Activated naive CD4-positive, alpha-beta T cell treated with anti-CD3 and anti-CD28 coated beads, Interleukin-2, amount 10 ng/mL, durations not matched to agents 7 days and 5 days (primary cell): ENCODE data around the gene ADAMTS19.
A peak's percentile ranks its signal among the peaks of the same experiment; 100 is the strongest.

ENCODE experiments used
- CTCF ChIA-PET: fragments of 350-600 bp; sonication (Branson Sonifier 250); formaldehyde crosslinking; loops from one replicate; lab custom pipeline; 2021; ENCODE audit warnings: antibody characterized with exemption; lab: Charles Lee
- DNase-seq: peaks from one replicate; pipeline ENCODE4 v3.0.0-alpha.2; 2020
- H3K27ac Mint-ChIP-seq: one replicate; pipeline ENCODE4 v1.8.0; 2021; ENCODE audit warnings: mild to moderate bottlenecking, moderate library complexity, mixed read lengths
- H3K27me3 Mint-ChIP-seq: one replicate; pipeline ENCODE4 v1.8.0; 2021; ENCODE audit warnings: mild to moderate bottlenecking, mixed read lengths
- H3K36me3 Mint-ChIP-seq: one replicate; pipeline ENCODE4 v1.8.0; 2021; ENCODE audit warnings: mixed read lengths
- H3K4me1 Mint-ChIP-seq: one replicate; pipeline ENCODE4 v1.8.0; 2021; ENCODE audit warnings: mixed read lengths
- H3K4me3 Mint-ChIP-seq: one replicate; pipeline ENCODE4 v1.8.0; 2021; ENCODE audit warnings: mild to moderate bottlenecking, moderate library complexity, mixed read lengths
- H3K9me3 Mint-ChIP-seq: one replicate; pipeline ENCODE4 v1.8.0; 2021; ENCODE audit warnings: mixed read lengths

ADAMTS19 gene

GRCh38 chr5:129447968-129448367 lies 12.1 kb upstream of the ADAMTS19 start:
- Mint-ChIP-seq H3K9me3 (no peaks in the 10 kb centered on the region), H3K27ac (no peak overlapping the region)

GRCh38 chr5:129448654-129449053 lies 11.4 kb upstream of the ADAMTS19 start:
- CTCF ChIA-PET: no interaction called here
- Mint-ChIP-seq H3K27ac (no peak overlapping the region), H3K4me1 (no peaks in the 10 kb centered on the region), H3K27me3 (no peaks in the 10 kb centered on the region), H3K9me3 (no peaks in the 10 kb centered on the region), H3K4me3 (no peak overlapping the region), H3K36me3 (no peaks in the 10 kb centered on the region)
- DNase-seq: no peak

More at GRCh38 chr5:129447968-129448367, 12.1 kb upstream of the ADAMTS19 start:
- DNase-seq: no peak
- Mint-ChIP-seq H3K27me3 (no peaks in the 10 kb centered on the region), H3K36me3 (no peaks in the 10 kb centered on the region), H3K4me3 (no peak overlapping the region), H3K4me1 (no peaks in the 10 kb centered on the region)
- CTCF ChIA-PET: no interaction called here

- Mint-ChIP-seq H3K4me3 (no peak overlapping the region), H3K36me3 (no peaks in the 10 kb centered on the region), H3K27ac (no peak overlapping the region), H3K4me1 (no peaks in the 10 kb centered on the region), H3K9me3 (no peaks in the 10 kb centered on the region), H3K27me3 (peaks cover 9% of the 10 kb centered on the region)
- no peak for DNase-seq
- CTCF ChIA-PET: no interaction called here
These were observed 5.6 kb upstream of the ADAMTS19 start for GRCh38 chr5:129454461-129454860.

GRCh38 chr5:129459450-129459776 lies 685 bp upstream of the ADAMTS19 start:
- Mint-ChIP-seq H3K27ac (no peak overlapping the region), H3K36me3 (peaks cover 1% of the 10 kb centered on the region), H3K4me3 (no peak overlapping the region), H3K4me1 (peaks cover 11% of the 10 kb centered on the region), H3K9me3 (no peaks in the 10 kb centered on the region), H3K27me3 (peaks cover 39% of the 10 kb centered on the region)
- CTCF ChIA-PET: no interaction called here
- no peak for DNase-seq

- Mint-ChIP-seq H3K9me3 (no peaks in the 10 kb centered on the region), H3K4me1 (peaks cover 11% of the 10 kb centered on the region), H3K27me3 (peaks cover 39% of the 10 kb centered on the region), H3K27ac (no peak overlapping the region), H3K36me3 (peaks cover 1% of the 10 kb centered on the region), H3K4me3 (no peak overlapping the region)
- CTCF ChIA-PET: no interaction called here
- no peak for DNase-seq
These were observed 506 bp downstream of the ADAMTS19 start for GRCh38 chr5:129460672-129460935.

- Mint-ChIP-seq H3K4me3 (no peak overlapping the region), H3K9me3 (no peaks in the 10 kb centered on the region), H3K4me1 (peaks cover 11% of the 10 kb centered on the region), H3K36me3 (peaks cover 1% of the 10 kb centered on the region), H3K27me3 (peaks cover 39% of the 10 kb centered on the region), H3K27ac (no peak overlapping the region)
- CTCF ChIA-PET: no interaction called here
- peak; percentile 31 for DNase-seq
These were observed 1.0 kb downstream of the ADAMTS19 start for GRCh38 chr5:129460936-129461710.

- Mint-ChIP-seq H3K36me3 (peaks cover 1% of the 10 kb centered on the region), H3K9me3 (no peaks in the 10 kb centered on the region), H3K27ac (no peak overlapping the region), H3K4me3 (peak overlapping the region; percentile 31), H3K27me3 (peaks cover 39% of the 10 kb centered on the region), H3K4me1 (peaks cover 11% of the 10 kb centered on the region)
- CTCF ChIA-PET: no interaction called here
- no peak for DNase-seq
These were observed 1.7 kb downstream of the ADAMTS19 start for GRCh38 chr5:129461711-129462332.

- Mint-ChIP-seq H3K36me3 (peaks cover 1% of the 10 kb centered on the region), H3K4me3 (no peak overlapping the region), H3K27me3 (peaks cover 17% of the 10 kb centered on the region), H3K9me3 (no peaks in the 10 kb centered on the region), H3K4me1 (peaks cover 5% of the 10 kb centered on the region), H3K27ac (no peak overlapping the region)
- no peak for DNase-seq
- CTCF ChIA-PET: interaction anchor here (0.7 kb wide), 1 partner anchor 701 kb away, joined by 3 read pairs; no protein-coding TSS in a partner anchor
These were observed 5.8 kb downstream of the ADAMTS19 start for GRCh38 chr5:129465776-129466344.

- Mint-ChIP-seq H3K27ac (no peak overlapping the region), H3K4me3 (no peak overlapping the region), H3K36me3 (no peaks in the 10 kb centered on the region), H3K9me3 (no peaks in the 10 kb centered on the region), H3K4me1 (no peaks in the 10 kb centered on the region), H3K27me3 (no peaks in the 10 kb centered on the region)
- no peak for DNase-seq
- CTCF ChIA-PET: no interaction called here
These were observed 14.4 kb downstream of the ADAMTS19 start for GRCh38 chr5:129474544-129474943.

GRCh38 chr5:129476751-129477150 lies 16.7 kb downstream of the ADAMTS19 start:
- no peaks in the 10 kb centered on the region for H3K9me3 Mint-ChIP-seq
- CTCF ChIA-PET: no interaction called here
- H3K4me3 Mint-ChIP-seq: no peak overlapping the region
- no peak overlapping the region for H3K27ac Mint-ChIP-seq
- DNase-seq: no peak
- H3K27me3 Mint-ChIP-seq: no peaks in the 10 kb centered on the region
- no peaks in the 10 kb centered on the region for H3K36me3 Mint-ChIP-seq
- no peaks in the 10 kb centered on the region for H3K4me1 Mint-ChIP-seq

GRCh38 chr5:129477532-129477931 lies 17.4 kb downstream of the ADAMTS19 start:
- Mint-ChIP-seq H3K27ac (no peak overlapping the region), H3K4me3 (no peak overlapping the region), H3K36me3 (no peaks in the 10 kb centered on the region), H3K4me1 (no peaks in the 10 kb centered on the region), H3K27me3 (no peaks in the 10 kb centered on the region), H3K9me3 (no peaks in the 10 kb centered on the region)
- no peak for DNase-seq
- CTCF ChIA-PET: no interaction called here

GRCh38 chr5:129481161-129481560 lies 21.1 kb downstream of the ADAMTS19 start:
- DNase-seq: no peak
- CTCF ChIA-PET: no interaction called here
- Mint-ChIP-seq H3K36me3 (no peaks in the 10 kb centered on the region), H3K9me3 (no peaks in the 10 kb centered on the region), H3K4me3 (no peak overlapping the region), H3K4me1 (no peaks in the 10 kb centered on the region), H3K27ac (no peak overlapping the region), H3K27me3 (no peaks in the 10 kb centered on the region)

- H3K27me3 Mint-ChIP-seq: no peaks in the 10 kb centered on the region
These were observed 36.3 kb downstream of the ADAMTS19 start for GRCh38 chr5:129496421-129496820.

GRCh38 chr5:129496864-129497595 lies 36.9 kb downstream of the ADAMTS19 start:
- no peak for DNase-seq
- Mint-ChIP-seq H3K4me1 (no peaks in the 10 kb centered on the region), H3K27ac (no peak overlapping the region), H3K27me3 (no peaks in the 10 kb centered on the region), H3K9me3 (no peaks in the 10 kb centered on the region), H3K36me3 (no peaks in the 10 kb centered on the region), H3K4me3 (no peak overlapping the region)
- CTCF ChIA-PET: no interaction called here

More at GRCh38 chr5:129496421-129496820, 36.3 kb downstream of the ADAMTS19 start:
- Mint-ChIP-seq H3K4me3 (no peak overlapping the region), H3K36me3 (no peaks in the 10 kb centered on the region), H3K4me1 (no peaks in the 10 kb centered on the region), H3K27ac (no peak overlapping the region), H3K9me3 (no peaks in the 10 kb centered on the region)
- CTCF ChIA-PET: no interaction called here
- DNase-seq: no peak
